GM10248 (cell line): ENCODE measurements around the gene PLRG1.
A peak's percentile ranks its signal among the peaks of the same experiment; 100 is the strongest.

ENCODE experiments used
- CTCF ChIA-PET: fragments of 300-600 bp; sonication (Branson Sonifier 250); formaldehyde crosslinking; extraction: SDS; loops from one replicate; lab custom pipeline; 2021; ENCODE audit warnings: antibody characterized with exemption; lab: Yijun Ruan, JAX
- POLR2A ChIA-PET: fragments of 350-650 bp; sonication (Branson Sonifier 250); formaldehyde crosslinking; extraction: SDS; loops from one replicate; lab custom pipeline; 2020; ENCODE audit warnings: antibody characterized with exemption; lab: Yijun Ruan, JAX
- DNase-seq: peaks from one replicate; pipeline ENCODE4 v3.0.0; 2012; ENCODE audit errors: extremely low spot score
- TF ChIP-seq, protein P1 (sequence below): IDR thresholded peaks from 2 replicates; pipeline ENCODE4 v1.5.1; 2012; ENCODE audit warnings: mild to moderate bottlenecking, low read depth; ENCODE audit errors: extremely low read depth, missing control alignments, control extremely low read depth

The PLRG1 gene

DNA sequence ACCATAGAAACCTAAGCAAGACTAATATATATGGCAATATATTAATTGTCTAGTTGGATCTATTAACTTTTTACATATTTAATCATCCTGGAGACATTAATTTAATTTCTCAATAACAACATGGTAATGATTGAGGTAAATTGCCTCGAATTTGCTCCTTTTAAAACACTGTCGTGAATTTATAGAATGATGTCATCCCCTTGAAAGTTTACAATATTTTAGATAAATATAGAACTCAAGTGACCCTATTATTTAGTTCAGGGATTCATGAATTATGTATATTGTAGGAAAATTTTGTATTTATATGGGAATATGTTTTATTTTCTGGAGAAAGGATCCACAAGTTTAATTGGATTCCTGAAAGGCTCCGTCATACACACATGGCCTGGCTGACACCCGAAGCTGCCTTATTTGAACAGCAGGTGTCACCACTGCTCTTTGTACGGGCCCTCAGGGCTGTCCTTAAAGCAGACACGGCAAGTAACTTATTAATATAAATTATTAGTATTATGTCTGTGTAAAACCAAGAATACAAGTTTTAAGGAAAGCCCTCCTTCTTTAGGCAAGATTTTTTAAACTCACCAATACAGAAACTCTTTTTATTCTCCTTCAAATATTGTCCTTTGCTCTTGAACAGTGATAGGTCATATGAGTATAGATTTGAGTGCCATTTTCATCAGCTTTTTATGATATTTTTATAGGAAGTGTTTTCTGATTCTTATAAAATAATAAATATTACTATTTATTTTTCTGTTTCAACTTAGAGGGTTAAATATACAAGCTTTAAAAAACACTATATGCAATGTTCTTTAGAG, 1.9 kb upstream of the PLRG1 start:
- TF ChIP-seq, protein P1, sequence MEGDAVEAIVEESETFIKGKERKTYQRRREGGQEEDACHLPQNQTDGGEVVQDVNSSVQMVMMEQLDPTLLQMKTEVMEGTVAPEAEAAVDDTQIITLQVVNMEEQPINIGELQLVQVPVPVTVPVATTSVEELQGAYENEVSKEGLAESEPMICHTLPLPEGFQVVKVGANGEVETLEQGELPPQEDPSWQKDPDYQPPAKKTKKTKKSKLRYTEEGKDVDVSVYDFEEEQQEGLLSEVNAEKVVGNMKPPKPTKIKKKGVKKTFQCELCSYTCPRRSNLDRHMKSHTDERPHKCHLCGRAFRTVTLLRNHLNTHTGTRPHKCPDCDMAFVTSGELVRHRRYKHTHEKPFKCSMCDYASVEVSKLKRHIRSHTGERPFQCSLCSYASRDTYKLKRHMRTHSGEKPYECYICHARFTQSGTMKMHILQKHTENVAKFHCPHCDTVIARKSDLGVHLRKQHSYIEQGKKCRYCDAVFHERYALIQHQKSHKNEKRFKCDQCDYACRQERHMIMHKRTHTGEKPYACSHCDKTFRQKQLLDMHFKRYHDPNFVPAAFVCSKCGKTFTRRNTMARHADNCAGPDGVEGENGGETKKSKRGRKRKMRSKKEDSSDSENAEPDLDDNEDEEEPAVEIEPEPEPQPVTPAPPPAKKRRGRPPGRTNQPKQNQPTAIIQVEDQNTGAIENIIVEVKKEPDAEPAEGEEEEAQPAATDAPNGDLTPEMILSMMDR: peak; percentile 77
- DNase-seq: peak; percentile 57
- ChIA-PET POLR2A (no interaction called here), CTCF (interaction anchor here (0.6 to 20.2 kb wide), 22 partner anchors 7 to 822 kb away, joined by 3 to 550 read pairs (median 4); partner anchors contain the start of gene FGG)

DNA sequence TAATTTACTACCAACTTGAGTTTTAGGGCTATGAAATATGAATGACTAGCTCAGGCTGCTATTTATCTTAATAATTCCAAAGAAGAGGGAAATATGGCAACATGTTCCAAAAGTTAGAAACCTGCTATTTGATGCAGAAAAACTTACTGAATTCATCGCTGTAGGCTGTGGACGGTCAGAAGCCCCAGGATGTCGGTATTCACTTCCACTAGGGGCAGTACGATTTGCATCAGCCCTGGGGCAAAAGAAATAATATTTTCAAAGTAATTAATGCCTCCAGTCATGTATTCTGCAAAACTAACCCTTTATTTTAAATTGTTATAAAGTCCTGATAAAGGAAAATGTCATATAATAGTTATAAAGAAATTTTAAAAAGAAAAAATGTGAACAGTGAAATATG, 4.5 kb downstream of the PLRG1 start:
- DNase-seq: no peak

DNA sequence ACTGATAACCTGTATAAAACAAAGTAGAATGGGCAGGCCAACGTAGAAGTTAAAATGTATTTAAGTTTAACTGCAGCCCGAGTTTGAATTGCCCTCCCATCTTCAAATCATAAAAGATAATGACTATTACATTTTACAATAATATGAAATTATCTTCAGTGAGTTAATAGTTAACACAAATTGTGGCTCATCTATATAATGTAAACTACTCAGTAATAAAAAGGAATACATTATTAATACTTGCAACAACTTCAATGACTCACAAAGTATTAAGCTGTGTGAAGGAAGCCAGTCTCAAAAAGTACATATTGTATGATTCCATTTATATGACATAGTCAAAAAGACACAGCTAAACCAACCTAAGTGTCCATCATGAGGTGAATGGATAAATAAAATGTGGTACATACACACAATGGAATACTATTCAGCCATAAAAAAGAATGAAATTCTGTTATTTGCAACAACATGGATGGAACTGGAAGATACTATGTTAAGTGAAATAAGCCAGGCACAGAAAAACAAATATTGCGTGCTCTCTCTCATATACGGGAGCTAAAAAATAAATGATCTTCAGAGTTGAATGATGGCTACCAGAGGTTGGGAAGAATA, 7.8 kb downstream of the PLRG1 start:
- POLR2A ChIA-PET: no interaction called here
- TF ChIP-seq, protein P1: no peak
- no peak for DNase-seq
- CTCF ChIA-PET: interaction anchor here (1.4 to 20.2 kb wide), 4 partner anchors 10 to 80 kb away, joined by 5 to 550 read pairs (median 13); no protein-coding TSS in a partner anchor

More for the DNA sequence above, 4.5 kb downstream of the PLRG1 start:
- TF ChIP-seq, protein P1: no peak
- CTCF ChIA-PET: interaction anchor here (1.2 to 20.2 kb wide), 6 partner anchors 8 to 76 kb away, joined by 3 to 550 read pairs (median 6); no protein-coding TSS in a partner anchor
- POLR2A ChIA-PET: no interaction called here

DNA sequence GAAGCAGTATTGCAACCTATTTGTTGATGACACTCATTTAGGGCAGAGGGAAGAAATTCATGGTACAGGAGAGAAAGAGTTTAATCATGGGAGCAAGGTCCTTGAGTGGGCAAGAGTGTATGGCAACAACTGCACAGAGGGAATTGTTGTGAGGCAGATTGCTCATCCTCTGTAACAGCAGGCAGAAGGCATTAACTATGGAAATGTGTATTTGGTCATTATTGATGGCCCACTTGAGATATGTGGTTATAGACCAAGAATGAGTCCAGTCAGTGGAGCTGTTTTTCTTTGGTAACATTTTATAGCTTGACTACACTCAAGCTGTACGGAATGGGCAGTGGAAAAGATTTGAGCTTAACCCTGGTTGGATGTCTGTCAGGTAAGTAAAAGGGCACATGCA, 15.9 kb downstream of the PLRG1 start:
- POLR2A ChIA-PET: no interaction called here
- DNase-seq: no peak
- TF ChIP-seq, protein P1: no peak
- CTCF ChIA-PET: no interaction called here

DNA sequence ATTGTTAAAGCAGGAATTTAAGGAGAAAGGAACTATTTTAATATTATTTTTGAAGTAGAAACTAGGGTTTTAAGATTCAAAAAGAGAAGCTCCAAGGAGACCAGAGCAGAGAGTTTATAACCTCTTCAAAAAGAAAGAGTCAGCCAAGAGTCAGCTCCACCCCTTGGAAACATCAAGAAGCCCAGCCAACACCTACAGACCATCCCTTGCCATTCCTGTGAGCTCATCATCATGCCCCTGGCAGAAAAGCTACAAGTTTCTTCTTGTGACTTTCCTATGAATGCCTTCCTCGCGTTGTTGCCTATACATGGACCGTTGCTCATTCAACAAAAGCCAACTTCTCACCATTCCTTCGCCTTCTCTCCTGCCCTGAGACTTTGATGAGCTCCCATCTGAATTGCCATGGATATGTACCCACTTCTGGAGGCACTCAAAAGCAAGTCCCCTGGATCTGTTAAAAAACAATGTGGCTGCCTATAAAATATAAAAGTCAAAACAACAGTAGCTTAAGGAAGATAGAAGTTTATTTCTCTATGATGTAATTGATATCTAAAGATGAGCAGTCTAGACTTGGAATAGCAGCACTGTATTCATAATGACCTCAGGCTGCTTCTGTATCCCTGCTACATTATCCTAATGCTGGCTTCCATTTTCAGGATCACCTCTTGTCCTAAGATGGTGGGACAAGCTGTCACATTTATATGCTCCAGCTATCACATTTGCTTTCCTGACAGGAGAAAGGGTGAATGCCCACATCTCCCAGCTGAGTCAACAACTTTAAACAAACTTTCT, 20.3 kb downstream of the PLRG1 start:
- ChIA-PET CTCF (interaction anchor here (1.1 to 4.0 kb wide), 7 partner anchors 7 to 29 kb away, joined by 3 to 18 read pairs (median 4); partner anchors contain the start of gene PLRG1), POLR2A (no interaction called here)
- TF ChIP-seq, protein P1: no peak
- DNase-seq: no peak

DNA sequence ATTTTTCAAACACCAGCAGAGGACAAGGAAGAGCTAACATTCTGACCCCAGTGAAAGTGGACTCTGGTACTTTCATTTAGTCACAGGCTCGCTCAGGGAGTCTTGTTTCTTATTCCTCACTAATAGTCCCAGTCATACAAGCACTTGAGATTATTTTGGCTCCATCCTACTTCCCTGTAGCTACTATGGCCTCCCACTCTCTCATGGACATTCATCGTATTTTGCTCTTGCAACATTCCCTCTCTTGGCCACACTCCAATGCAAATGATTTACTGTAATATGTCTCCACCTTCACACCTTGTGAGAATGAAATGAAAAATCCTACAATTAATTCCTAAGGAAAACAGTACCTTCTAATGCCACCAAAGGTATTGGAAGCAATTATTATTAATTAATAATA, 21.3 kb downstream of the PLRG1 start:
- POLR2A ChIA-PET: no interaction called here
- DNase-seq: no peak

More for the DNA sequence above, 21.3 kb downstream of the PLRG1 start:
- TF ChIP-seq, protein P1: no peak
- CTCF ChIA-PET: interaction anchor here (1.1 to 1.5 kb wide), 3 partner anchors 8 to 30 kb away, joined by 3 to 4 read pairs (median 4); no protein-coding TSS in a partner anchor
